Erythroblast (primary cell): ENCODE measurements around the gene BBS9.

Source experiments
- GATA1 ChIP-seq: IDR thresholded peaks from 2 replicates; pipeline ENCODE4 v1.6.1; 2011; ENCODE audit warnings: low read depth, mild to moderate bottlenecking, control low read depth, low read length, moderate library complexity
- POLR2A ChIP-seq: IDR thresholded peaks from 2 replicates; pipeline ENCODE4 v1.6.1; 2011; ENCODE audit warnings: mild to moderate bottlenecking, low read length

DNA sequence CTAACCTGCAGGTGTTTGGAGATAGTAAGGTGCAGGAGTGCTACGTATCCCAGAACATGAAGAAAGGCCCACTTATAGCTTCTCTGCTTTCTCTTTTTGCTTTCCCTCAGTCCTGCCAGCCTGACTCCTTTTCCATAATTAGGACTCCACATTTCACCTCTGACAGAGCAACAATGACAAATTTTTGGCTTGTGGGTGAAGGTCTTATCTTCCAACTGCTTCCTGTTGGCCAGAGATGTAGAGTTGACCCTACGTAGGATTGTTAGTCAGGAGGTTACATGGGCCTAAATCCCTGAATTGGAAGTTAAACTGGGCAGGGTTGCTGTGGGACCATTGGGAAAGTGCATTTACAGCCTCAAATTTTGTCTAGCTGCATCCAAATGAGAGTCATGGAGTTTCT is 41.5 kb upstream of the BBS9 start:
- TF ChIP-seq POLR2A = no peak
- TF ChIP-seq GATA1 = no peak
